ENCODE data around the gene ZBED1.
"Not testable (repeated sequence)": the region's sequence is repeated elsewhere in the genome, so short reads cannot be mapped to it uniquely, and the experiment has no call there.

ZBED1 gene

DNA sequence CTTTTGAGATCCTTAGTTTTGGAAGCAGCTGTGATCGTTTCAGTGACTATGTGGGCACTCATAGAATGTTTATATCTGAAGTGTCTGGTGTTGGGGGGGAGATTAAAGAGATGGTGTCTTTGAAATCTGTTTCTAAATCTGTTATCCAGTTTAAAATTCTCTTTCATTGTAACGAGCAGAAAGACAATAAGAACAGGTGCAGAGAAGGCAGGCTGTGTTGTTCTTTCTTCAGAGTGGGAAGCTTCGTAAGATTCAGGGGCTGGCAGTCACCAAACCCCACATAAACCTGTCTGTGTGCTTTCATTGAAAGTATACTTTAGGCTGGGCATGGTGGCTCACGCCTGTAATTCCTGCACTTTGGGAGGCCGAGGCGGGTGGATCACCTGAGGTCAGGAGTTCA lies 16.3 kb upstream of the ZBED1 start:
- DNase-seq: no peak

DNA sequence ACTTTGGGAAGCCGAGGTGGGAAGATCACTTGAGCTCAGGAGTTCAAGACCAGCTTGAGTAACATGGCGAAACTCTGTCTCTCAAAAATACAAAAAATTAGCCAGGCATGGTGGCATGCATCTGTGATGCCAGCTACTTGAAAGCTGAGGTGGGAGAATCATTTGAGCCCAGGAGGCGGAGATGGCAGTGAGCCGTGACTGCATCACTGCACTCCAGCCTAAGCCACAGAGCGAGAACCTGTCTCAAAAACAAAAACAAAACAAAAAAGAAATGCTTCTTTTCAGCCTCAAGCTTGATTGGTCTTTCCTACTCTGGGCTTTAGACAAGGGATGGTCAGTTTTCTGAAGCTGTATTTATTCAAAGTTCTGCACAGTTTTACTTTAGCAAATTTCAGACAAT lies 15.8 kb upstream of the ZBED1 start:
- no peak for DNase-seq

DNA sequence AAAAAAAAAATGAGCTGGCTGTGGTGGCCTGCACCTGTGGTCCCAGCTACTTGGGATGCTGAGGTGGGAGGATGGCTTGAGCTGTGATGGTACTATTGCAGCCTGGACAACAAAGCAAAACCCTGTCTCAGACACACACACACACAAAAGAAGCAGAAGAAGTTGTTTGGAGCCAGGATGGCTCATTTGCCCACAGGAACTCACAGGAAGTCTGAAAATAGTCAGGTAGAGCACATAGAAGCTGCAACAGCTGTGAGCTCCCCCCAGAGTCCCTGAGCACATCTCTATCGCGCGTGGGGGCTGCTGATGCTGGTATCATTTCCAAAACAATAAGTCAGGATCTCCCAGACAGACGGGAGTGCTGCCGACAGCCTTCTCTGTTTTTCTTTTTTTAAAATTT lies 13.4 kb upstream of the ZBED1 start:
- no peak for DNase-seq

DNA sequence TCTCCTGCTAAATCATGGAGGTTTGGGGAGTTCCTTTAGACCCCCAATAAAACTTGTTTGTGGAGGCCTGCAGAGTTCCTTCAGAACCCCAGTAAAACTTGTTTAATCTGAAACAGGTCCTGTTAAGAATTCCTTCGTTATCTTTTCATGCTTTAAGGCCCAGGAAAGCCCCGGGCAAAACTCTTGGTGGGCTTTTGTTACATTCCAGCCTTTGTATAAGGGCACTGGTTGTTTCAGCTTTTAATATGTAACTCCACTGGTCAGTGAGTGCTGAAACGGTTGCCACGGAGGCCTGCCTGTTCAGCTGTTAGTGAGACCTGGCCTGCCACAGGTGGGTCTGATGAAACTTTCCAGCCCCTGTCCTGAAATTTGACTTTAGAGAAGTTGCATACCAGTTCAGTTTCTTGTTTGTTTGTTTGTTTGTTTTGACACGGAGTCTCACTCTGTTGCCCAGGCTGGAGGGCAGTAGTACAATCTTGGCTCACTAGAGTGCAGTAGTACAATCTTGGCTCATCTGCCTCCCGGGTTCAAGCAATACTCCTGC lies 12.4 kb upstream of the ZBED1 start:
- DNase-seq: no peak

DNA sequence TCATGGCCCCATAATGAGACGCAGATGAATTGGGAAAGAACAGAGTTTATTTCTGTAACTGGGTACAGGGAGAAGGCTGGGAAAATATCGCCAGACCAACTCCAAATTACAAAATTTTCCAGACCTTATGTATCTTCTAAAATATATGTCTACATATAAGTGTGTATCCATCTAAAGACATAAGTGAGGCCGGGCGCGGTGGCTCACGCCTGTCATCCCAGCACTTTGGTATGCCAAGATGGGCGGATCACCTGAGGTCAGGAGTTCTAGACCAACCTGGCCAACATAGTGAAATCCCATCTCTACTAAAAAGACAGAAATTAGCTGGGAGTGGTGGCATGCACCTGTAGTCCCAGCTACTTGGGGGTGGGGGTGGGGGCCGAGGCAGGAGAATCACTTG lies 11.7 kb upstream of the ZBED1 start:
- no peak for DNase-seq

DNA sequence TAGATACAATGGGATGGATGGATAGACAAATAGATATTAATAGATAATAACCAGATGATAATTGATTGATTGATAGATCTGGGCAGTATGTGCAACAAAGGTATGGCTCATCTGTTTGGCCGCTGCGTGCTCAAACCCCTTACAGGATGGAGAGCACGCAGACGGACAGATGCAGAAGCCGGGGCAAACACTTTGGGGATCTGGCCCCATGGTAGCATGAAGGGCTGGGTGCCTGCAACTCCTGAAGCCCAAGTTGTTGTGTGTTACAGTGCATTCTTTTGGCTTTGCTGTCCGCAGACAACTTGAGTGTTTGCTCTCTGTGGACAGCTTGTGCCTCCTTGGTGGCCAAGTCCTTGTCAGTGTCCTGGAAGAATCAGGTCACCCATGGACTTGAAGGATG lies 10.6 kb upstream of the ZBED1 start:
- no peak for DNase-seq

DNA sequence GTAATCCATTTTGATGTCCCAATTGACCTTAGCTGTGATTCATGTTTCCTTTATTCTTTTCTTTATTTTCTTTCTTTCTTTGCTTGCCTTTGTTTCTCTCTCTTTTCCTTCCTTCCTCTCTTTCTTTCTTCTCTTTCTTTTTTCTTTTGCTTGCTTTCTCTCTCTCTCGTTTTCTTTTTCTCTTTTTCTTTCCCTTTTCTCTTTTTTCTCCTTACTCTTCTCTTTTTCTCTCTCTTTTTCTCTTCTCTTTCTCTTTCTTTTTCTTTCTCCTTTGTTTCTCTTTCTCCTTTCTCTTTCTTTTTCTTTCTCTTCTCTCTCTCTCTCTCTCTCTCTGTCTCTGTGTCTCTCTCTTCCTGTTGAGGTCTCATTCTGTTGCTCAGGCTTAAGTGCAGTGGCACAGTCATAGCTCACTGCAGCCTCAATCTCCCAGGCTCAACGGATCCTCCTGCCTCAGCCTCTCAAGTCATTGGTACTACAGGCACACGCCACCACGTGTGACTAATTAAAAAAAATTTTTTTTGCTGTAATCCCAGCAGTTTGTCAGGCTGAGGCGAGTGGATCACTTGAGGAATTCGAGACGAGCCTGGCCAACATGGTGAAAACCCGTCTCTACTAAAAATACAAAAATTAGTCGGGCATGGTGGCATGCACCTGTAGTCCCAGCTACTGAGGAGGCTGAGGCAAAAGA lies 8.0 kb upstream of the ZBED1 start:
- DNase-seq: no peak

DNA sequence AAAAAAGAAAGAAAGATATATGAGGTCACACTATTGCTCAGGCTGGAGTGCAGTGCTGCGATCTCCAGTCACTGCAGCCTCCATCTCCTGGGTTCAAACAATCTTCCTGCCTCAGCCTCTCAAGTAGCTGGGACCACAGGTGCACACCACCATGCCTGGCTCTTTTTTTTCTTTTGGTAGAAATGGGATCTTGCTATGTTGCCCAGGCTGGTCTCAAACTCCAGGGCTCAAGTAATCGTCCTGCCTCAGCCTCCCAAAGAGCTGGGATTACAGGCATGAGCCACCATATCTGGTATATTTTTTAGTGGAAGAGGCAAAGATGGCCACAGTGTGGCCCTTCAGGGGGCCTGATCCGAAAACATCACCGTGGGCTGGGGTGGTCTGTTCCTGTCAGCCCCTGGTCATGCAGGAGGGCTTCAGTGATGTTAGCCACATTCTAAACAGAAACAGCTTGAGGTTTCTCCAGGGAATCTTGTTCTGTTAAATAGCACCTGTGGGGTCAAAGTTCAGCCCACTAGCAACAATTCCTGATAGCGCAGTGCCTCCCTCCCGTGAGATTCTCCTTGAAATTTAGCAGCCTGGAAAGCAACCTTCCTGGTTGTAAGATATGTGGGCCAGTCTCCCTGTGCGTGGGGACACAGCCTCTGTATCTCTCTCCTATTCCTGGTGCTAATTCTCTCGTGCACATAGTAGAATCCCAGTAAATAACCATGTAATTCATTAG lies 7.3 kb upstream of the ZBED1 start:
- no peak for DNase-seq

DNA sequence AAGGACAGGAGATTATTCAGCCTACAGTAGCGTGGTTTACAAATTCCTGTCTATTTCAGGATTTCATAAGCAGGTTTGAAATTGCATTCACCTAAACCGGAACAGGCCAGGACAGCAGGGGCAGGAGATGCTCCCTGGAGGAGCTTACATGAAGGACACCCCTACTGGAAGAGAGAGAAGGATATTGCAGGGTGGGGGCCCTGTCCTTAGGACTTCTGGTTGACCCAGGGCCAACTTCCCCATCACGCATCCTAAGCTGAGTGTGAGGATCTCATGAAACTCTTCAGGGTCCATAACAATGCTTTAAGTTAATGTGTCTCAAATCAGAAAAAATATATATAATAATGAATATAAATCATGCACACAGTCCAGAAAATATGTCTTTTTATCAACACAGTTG lies 6.4 kb upstream of the ZBED1 start:
- no peak for DNase-seq

DNA sequence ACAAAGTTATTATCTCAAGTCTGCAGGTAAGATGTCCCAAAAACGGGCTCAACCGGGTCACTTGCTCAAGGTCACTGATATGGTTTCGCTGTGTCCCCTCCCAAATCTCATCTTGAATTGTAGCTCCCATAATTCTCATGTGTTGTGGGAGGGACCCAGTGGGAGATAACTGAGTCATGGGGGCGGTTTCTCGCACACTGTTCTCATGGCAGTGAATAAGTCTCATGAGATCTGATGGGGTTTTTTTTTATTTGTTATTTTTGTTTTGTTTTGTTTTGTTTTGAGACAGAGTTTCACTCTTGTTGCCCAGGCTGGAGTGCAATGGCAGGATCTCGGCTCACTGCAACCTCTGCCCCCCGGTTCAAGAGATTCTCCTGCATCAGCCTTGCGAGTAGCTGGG lies 4.6 kb upstream of the ZBED1 start:
- not testable (repeated sequence) for DNase-seq

DNA sequence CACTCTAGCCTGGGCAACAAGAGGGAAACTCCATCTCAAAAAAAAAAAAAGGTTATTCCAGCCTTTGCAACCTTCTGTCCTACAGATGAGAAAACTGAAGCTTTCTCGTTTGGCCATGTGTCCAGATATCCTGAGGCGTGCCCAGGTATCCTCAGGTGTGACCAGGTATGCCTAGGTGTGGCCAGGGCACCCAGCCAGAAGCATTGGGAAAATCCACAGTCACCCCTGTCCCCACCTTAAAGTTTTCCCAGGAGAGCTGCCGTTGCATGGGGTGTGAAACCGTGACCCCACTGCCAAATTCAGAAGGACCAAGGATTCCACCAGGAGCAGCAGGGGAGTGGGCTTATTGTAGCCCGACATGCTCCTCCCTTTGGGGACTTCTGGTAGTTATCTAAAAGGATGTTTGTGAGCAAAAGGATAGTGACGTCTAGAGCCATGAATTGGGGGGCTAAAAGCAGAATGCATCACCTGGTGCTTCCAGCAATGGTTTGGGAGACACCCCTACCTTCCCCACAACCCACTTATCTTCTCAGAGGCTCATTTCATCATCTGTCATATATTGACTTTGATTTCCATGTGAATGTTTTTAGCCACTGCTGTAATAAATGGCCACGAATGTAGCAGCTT lies 4.0 kb upstream of the ZBED1 start:
- no peak for DNase-seq

DNA sequence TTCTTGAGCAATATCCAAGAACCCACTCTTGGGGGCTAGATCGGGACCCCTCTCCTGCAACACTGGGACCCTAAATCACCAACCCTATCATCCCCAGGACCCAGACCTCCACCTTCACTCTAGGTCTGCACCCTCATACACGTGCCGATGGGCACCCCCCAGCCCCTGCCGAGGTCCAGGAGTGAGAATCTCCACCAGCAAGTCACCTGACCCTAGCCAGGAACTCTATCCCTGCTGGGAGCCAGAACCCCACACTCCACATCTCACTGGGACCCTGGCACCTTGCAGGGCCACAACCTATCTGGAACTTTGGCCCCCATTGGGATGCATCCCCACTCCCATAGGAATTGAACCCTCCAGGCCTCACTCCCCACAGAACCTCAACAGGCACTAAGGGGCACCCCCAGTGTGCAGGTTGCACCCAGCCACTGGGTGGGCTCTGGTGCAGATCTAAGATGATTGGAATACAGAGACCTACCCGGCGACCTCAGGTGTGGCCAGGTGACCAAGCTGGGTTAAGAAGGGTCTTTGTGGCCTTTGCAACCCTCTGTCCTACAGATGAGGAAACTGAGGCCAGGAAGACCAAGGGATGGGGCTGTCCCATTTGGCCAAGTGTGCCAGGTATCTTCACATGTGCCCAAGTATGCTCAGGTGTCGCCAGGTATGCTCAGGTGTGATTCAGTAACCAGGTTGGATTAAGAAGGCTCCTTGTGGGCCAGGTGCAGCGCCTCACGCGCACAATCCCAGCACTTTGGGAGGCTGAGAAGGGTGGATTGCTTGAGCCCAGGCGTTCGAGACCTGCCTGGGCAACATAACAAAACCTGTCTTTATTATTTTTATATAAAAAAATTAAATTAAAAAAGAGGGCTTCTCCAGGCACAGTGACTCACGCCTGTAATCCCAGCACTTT lies 3.1 kb upstream of the ZBED1 start:
- no peak for DNase-seq

DNA sequence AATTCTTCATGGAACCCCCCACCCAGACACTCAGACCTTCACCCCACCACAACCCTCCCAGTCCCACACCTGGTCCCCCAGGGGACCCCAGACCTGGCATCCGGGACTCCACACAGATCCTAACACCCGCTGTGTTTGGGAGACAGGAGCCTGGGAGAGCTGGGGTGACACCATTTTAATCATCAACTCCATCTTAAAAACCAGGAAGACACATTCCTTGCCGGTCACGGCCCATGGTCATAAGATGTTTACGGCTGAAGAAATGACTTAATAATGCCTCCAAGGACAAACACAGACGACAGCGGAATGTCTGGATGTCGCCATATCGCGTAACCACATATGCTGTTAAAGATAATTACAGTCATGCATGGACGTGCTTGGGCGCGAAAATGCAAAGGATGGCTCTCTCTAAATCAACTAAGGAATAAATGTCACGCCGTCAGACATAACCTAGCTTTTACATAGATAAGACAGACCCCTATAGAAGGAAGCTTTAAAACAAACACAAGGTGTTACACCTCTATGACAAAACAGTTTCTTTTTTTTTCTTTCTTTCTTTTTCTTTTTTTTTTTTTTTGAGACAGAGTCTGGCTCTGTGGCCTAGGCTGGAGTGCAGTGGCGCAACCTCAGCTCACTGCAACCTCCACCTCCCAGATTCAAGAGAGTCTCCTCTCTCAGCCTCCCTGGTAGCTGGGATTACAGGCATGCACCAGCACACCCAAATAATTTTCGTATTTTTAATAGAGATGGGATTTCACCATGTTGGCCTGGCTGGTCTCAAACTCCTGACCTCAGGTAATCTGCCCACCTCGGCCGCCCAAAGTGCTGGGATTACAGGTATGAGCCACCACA lies 2.1 kb upstream of the ZBED1 start:
- no peak for DNase-seq

DNA sequence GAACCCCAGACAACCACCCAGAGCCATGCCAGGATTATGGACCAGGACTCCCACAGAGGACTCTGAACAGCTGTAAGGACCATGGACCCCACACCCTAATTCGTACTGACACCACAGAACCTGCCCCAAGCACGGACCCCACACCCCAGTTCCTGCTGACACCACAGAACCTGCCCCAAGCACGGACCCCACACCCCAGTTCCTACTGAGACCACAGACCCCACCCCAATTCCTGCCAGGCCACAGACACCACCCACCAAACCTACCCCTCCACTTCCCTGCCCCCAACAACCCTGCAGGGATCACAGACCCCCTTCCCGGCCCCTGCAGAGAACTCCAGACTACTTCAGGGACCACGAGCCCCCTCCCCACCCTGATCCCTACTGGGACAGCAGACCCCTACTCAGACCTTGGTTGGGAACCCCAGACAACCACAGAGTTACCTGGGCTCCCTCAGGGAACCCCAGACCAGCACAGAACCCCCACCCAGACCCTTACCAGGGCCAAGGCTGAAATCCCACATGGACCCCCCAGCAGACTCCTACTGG lies 1.4 kb upstream of the ZBED1 start:
- DNase-seq: no peak

DNA sequence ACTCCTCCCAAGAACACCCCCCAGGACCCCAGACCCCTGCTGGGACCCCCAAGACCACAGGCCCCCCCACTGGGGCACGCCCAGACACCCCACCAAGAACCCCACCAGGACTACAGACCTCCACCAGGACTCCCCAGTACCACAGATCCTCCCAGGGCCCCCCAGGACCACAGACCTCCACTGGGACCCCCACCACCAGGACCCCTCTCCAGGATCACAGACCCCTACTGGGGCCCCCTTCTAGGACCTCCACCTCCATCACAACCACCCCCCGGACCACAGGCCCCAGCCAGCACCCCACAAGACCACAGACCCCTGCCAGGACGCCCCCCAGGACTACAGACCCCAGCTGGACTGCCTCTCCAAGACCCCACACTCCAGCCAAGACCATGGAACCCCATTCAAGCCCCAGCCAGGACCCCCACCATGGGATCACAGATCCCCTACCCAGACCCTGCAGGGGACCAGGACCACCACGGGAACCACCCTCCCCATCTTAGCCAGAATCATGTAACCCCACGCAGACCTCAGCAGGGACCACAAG lies 855 bp upstream of the ZBED1 start:
- no peak for DNase-seq

DNA sequence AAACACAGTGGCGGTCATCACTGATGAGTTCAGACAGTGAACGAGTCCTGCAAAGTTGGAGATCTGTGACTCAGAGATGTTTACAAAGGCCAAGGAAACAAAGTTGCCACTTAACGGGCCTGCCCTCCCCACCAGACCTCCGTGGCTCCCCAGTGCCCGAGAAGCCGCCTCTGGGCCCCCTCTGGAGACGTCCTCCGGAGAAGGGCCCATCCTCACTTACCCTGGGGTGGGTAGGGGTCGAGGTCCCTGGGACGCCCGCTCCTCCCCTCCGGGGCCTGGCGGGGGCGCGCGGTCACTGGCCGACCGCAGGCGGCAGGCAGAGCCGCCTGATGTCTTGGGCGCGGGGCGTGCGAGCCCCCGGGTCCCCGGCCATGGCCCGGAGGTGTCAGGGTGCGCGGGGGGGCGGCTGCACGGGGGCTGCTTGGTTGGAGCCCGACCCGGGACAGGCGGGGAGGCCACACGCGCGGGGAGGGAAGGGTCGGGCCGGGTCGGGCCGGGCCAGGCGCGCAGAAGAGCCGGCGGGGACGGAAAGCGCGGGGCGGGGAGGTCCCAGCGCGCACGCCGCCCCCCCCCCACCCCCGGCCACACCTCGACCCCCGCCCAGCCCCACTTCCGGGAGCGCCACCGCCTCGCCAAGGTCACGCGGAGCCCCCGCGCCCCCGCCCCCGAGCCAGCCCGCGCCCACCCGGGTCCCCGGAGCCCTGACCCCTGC lies 529 bp downstream of the ZBED1 start:
- no peak for DNase-seq

DNA sequence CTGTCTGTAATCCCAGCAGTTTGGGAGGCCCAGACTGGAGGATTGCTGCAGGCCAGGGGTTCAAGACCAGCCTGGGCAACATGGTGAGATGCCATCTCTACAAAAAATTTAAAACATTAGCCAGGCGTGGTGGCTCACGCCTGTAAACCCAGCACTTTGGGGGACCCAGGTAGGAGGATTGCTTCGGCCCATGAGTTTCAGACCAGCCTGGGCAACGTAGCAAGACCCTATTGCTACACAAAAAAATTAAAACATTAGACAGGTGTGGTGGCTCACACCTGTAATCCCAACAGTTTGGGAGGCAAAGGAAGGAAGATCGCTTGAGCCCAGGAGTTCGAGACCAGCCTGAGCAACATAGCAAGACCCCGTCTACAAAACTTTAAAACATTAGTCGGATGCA lies 1.3 kb downstream of the ZBED1 start:
- no peak for DNase-seq

DNA sequence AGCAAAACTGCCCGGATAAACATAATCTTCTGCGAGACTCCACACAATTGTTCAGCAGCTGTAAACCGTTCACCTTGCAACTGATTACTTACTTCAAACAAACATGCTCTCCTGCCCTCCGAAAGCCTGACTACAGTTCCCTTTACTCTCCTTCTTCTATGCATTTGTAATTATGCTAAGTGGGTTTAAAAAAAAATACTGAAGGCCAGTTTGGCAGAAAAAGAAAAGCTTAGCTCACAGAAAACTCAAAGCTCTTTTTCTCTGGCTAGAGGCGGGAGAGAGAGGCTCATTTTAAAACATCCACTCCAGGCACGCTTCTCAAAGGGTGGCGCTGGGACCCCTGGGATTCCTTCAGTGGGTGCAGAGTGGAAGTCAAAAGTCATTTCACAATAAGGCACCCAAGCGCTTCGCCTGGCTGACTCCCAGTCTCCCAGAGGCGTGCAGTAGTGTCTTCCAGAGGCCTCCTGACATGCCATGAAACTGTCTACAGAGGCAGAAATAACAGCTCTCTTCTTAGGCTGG lies 1.9 kb downstream of the ZBED1 start:
- DNase-seq: no peak

DNA sequence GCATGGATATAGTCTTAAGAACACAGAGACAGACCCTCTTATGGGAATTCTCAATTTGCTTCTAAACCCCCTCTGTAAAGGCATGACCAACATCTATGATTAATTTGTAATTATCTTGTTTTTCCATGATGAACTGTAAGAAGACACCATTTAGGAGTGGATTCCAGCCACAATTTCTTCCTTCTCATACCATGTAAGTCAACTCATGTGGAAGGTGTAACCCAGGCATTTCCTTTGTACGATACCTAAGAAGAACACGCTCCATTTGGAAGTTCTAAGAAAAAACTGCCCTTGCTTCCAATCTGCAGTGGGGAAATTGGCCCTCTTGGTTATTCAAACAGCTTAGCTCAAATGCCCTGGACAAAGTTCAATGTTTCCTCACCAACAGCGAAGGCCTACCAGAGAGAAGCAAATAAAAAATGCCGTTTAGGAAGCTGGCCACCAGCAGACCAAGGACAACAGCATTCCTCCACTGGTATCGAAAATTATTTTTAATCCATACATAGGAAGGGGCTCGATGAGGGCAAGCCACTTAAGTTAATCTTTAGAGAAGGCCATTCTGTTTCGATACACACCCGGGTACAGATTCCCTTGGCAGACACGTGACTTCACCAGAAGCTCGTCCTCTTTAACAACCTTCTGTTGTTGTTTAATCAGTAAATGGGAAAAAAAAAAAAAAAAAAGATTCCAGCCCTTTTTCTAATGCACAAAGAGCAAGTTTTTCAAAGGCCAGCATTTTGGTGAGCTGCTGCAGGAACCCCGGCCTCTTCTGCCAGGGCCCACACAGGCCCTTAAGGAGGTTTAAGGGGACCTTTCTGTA lies 2.6 kb downstream of the ZBED1 start:
- no peak for DNase-seq

DNA sequence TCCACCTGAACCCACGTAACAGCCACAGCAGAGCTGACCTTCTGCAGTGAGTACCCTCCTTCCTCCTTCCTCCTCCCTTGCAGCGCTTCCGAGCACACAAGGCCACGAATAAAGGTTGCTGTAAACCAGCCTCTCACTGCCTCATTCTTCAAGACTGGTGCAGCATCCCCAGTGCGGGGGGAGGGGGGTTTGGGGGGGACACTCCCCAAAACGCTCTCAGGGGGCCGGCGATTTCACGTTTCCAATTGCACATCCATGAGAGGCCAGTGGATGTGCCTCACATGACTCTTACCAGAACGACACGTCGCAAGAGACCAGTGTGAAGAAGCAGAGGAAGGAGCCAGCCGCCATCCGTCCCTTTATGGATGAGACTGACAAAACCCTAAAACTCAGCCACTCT lies 5.2 kb downstream of the ZBED1 start:
- DNase-seq: no peak

Measured in NCI-H524 (cell line).